ENCODE measurements around the gene NMRAL1. TPM values are rescaled to one million over a fixed set of nuclear protein-coding genes. Genes with fewer than 3 reads are reported as not detected.

NMRAL1 gene
- total and polyA plus RNA-seq, 10 of the 15 experiments (the other 5 are each of a cell fraction or from before 2014, with no cell fraction given), result 4.8 to 102 (median 62.5) TPM

GRCh38 chr16:4465977-4466779, 8.2 kb downstream of the NMRAL1 start:
- no TSS peak for BruUV-seq (replicated peaks)
- 88% methylated on average over 30 of the region's 32 CpGs for WGBS (ENCODE audit: insufficient coverage, insufficient replicate concordance, low lambda C conversion rate, missing lambda C conversion rate)
- CTCF ChIA-PET, result no interaction called here
- DNase-seq (ENCODE audit: low read depth, low spot score), result no peak
- Histone ChIP-seq H4K20me1 (ENCODE audit: control insufficient read depth, insufficient read depth) (no peaks in the 10 kb centered on the region; the same call in 1 of the 2 replicates), H3K27ac (ENCODE audit: control insufficient read depth, insufficient read depth) (no peak overlapping the region), H3K9me3 (replicated peaks; ENCODE audit: control insufficient read depth, insufficient read depth, low read length) (no peaks in the 10 kb centered on the region), H3K36me3 (ENCODE audit: control insufficient read depth in 2 of 2, insufficient read depth in 2 of 2, low read length in 1 of 2) (peaks cover 5 to 11% of the 10 kb centered on the region in 2 experiments; a peak in 3 of 4 replicates), H3K4me1 (ENCODE audit: control insufficient read depth, insufficient read depth, low read length) (no peaks in the 10 kb centered on the region), H3K27me3 (replicated peaks in 1 of 2; ENCODE audit: control insufficient read depth in 2 of 2, insufficient read depth in 2 of 2, low read length in 1 of 2) (no peaks in the 10 kb centered on the region), H3K9ac (ENCODE audit: control insufficient read depth, insufficient read depth, low read length) (no peak overlapping the region), H3K4me2 (ENCODE audit: control insufficient read depth, insufficient read depth) (no peak overlapping the region), H3K79me2 (ENCODE audit: control insufficient read depth, insufficient read depth, low read length) (no peaks in the 10 kb centered on the region), H2AFZ (ENCODE audit: control insufficient read depth, low read depth, low read length) (no peak overlapping the region), H3K4me3 (no peak overlapping the region)
- no peak for FAIRE-seq
- RAD21 ChIA-PET (ENCODE audit: unreplicated experiment), result no interaction called here
- in situ Hi-C loops (cut with MboI), result no loop called here
- TF ChIP-seq POLR2AphosphoS5 (IDR thresholded peaks at IDR 0.05; ENCODE audit: low read length), result no peak
- no peak for TF ChIP-seq ATF2 (IDR thresholded peaks at IDR 0.05; ENCODE audit: low read length)
- TF ChIP-seq POLR2A (IDR thresholded peaks at IDR 0.05; ENCODE audit: low read depth, low read length), result peak; percentile 25; the same call in 1 of the 2 replicates
- ATAC-seq, result no peak
- POLR2A ChIA-PET, result no interaction called here
- SMC1A ChIA-PET (ENCODE audit: uncharacterized antibody, unreplicated experiment), result no interaction called here
- intact Hi-C loops (cut with micrococcal nuclease; ENCODE audit: unreplicated experiment), result no loop called here

GRCh38 chr16:4463522-4464163, 10.8 kb downstream of the NMRAL1 start:
- ChIA-PET CTCF (no interaction called here), SMC1A (ENCODE audit: uncharacterized antibody, unreplicated experiment) (interaction anchor here (0.8 kb wide), 1 partner anchor 160 kb away, joined by 3 read pairs; no protein-coding TSS in a partner anchor), POLR2A (interaction anchor here (0.5 kb wide), 1 partner anchor 64 kb away, joined by 4 read pairs; no protein-coding TSS in a partner anchor), RAD21 (ENCODE audit: unreplicated experiment) (no interaction called here)
- H3K4me2 ChIP-seq (ENCODE audit: control insufficient read depth, insufficient read depth), result no peak overlapping the region
- TF ChIP-seq POLR2A (IDR thresholded peaks at IDR 0.05; ENCODE audit: low read depth, low read length), result peak; percentile 54; the same call in 1 of the 2 replicates
- no peak for TF ChIP-seq HDGF (IDR thresholded peaks at IDR 0.05)
- DNase-seq (ENCODE audit: low read depth, low spot score) (no peak), ATAC-seq (no peak), FAIRE-seq (no peak)
- no peaks in the 10 kb centered on the region for H3K27me3 ChIP-seq (replicated peaks in 1 of 2; ENCODE audit: control insufficient read depth in 2 of 2, insufficient read depth in 2 of 2, low read length in 1 of 2)
- no peaks in the 10 kb centered on the region for H3K79me2 ChIP-seq (ENCODE audit: control insufficient read depth, insufficient read depth, low read length)
- no peak overlapping the region for H2AFZ ChIP-seq (ENCODE audit: control insufficient read depth, low read depth, low read length)
- H3K4me1 ChIP-seq (ENCODE audit: control insufficient read depth, insufficient read depth, low read length), result no peaks in the 10 kb centered on the region
- H3K9me3 ChIP-seq (replicated peaks; ENCODE audit: control insufficient read depth, insufficient read depth, low read length), result no peaks in the 10 kb centered on the region
- peaks cover 8 to 9% of the 10 kb centered on the region in 2 experiments; a peak in 3 of 4 replicates for H3K36me3 ChIP-seq (ENCODE audit: control insufficient read depth in 2 of 2, insufficient read depth in 2 of 2, low read length in 1 of 2)
- BruUV-seq (replicated peaks), result no TSS peak
- H3K27ac ChIP-seq (ENCODE audit: control insufficient read depth, insufficient read depth), result no peak overlapping the region
- 97% methylated on average over 22 of the region's 22 CpGs for WGBS (ENCODE audit: insufficient coverage, insufficient replicate concordance, low lambda C conversion rate, missing lambda C conversion rate)
- in situ Hi-C loops (cut with MboI) (no loop called here), intact Hi-C loops (cut with micrococcal nuclease; ENCODE audit: unreplicated experiment) (no loop called here)
- no peak overlapping the region for H3K4me3 ChIP-seq
- H4K20me1 ChIP-seq (ENCODE audit: control insufficient read depth, insufficient read depth), result no peaks in the 10 kb centered on the region; the same call in 1 of the 2 replicates
- H3K9ac ChIP-seq (ENCODE audit: control insufficient read depth, insufficient read depth, low read length), result no peak overlapping the region

Data from GM12878 (cell line).